Rectal smooth muscle tissue (tissue), 1 donor: Measurements from ENCODE around the gene SPRR5.

Experiments
- H3K27ac ChIP-seq: one replicate; pipeline ENCODE4 v1.7.0; 2013; ENCODE audit warnings: low read depth, low read length, inconsistent platforms
- H3K27me3 ChIP-seq: one replicate; pipeline ENCODE4 v1.7.0; 2013; ENCODE audit warnings: low read length; ENCODE audit not compliant: control insufficient read depth, insufficient read depth
- H3K36me3 ChIP-seq: one replicate; pipeline ENCODE4 v1.7.0; 2013; ENCODE audit warnings: low read length; ENCODE audit not compliant: control insufficient read depth, insufficient read depth
- H3K4me1 ChIP-seq: one replicate; pipeline ENCODE4 v1.7.0; 2013; ENCODE audit warnings: low read length; ENCODE audit not compliant: control insufficient read depth, insufficient read depth
- H3K4me3 ChIP-seq: one replicate; pipeline ENCODE4 v1.7.0; 2013; ENCODE audit warnings: low read length
- H3K9ac ChIP-seq: one replicate; pipeline ENCODE4 v1.7.0; 2013; ENCODE audit warnings: low read length

Gene SPRR5

DNA sequence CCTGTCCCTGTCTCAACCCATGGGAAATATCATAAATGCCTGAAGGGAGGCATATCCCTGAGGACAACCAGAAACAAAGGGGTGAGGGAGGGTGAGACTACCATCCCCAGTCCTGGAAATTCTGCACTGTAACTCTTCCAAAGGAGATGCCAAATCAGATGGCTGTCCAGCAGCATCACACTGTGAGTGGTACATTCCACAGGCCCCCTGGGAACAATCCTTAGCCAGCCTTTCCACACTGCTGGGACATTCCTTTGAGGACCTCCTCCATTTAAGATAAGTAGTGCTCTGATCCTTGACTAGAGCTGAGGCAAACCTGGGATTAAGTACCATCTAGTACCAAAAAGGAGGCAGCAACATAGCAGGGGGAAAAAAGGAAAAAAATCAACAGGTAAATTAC is 27.9 kb upstream of the SPRR5 start:
- Histone ChIP-seq H3K4me1 (no peaks in the 10 kb centered on the region), H3K27ac (no peak overlapping the region), H3K36me3 (no peaks in the 10 kb centered on the region), H3K4me3 (no peak overlapping the region), H3K27me3 (no peaks in the 10 kb centered on the region), H3K9ac (no peak overlapping the region)

DNA sequence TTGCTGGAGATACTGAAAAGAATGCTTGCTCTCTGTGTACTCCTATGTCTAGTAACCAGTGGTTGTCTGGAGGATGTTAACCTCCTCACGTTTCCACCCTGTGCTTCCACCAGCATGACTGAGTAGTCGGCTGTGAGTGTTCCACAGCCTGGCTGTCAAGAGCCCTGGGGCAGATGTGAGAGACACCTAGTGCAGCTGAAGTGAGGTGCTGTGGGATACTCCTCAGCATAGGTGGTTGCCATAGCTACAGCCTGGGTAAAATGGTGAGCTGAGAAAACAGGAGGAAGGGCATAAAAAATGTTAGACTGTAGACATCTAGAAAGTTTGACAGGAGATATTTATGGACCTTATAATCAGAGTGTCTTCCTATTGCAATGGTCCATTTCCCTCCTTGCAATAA is 22.8 kb upstream of the SPRR5 start:
- Histone ChIP-seq H3K4me1 (no peaks in the 10 kb centered on the region), H3K9ac (no peak overlapping the region), H3K27ac (no peak overlapping the region), H3K36me3 (no peaks in the 10 kb centered on the region), H3K4me3 (no peak overlapping the region), H3K27me3 (no peaks in the 10 kb centered on the region)

DNA sequence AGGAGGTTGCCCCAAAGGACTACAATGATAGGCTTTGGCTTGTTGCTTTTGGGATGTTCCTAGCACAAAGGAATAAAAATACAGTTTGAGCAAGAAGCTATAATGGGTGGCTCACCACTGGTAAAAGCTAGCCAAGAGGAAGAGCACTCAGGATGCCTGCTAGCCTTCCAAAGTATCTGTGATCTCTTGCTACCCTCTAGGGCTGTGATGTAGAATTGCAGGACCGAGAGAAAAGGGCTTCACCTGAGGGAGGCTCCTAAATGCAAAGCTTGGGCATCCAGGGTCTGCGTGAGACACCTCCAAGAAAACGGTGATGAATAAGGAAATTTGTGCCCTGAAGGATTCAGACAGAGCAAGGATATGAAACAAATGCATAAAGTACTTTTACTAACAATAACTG is 20.9 kb upstream of the SPRR5 start:
- Histone ChIP-seq H3K9ac (no peak overlapping the region), H3K27ac (no peak overlapping the region), H3K4me1 (no peaks in the 10 kb centered on the region), H3K27me3 (no peaks in the 10 kb centered on the region), H3K4me3 (no peak overlapping the region), H3K36me3 (no peaks in the 10 kb centered on the region)

DNA sequence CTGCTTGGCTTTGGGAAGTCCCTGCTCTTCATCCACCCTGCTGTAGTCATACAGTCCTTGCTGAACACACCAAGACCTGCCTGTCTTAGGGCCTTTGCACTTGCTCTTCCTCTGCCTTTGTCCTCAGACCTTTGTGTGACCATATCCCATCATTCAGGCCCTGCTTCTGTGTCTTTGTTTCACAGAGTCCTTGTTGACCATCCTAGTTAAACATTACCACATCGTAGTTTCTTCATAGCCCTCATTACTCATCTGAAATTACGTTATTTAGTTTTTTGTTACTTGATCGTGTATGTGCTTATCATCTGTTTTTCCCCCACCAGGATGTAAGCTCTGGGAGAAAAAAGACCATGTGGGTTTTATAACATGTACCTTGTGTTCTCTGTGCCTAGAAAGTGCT is 18.3 kb upstream of the SPRR5 start:
- no peaks in the 10 kb centered on the region for H3K4me1 ChIP-seq
- H3K9ac ChIP-seq: no peak overlapping the region
- H3K4me3 ChIP-seq: no peak overlapping the region
- no peaks in the 10 kb centered on the region for H3K27me3 ChIP-seq
- H3K27ac ChIP-seq: no peak overlapping the region
- no peaks in the 10 kb centered on the region for H3K36me3 ChIP-seq

DNA sequence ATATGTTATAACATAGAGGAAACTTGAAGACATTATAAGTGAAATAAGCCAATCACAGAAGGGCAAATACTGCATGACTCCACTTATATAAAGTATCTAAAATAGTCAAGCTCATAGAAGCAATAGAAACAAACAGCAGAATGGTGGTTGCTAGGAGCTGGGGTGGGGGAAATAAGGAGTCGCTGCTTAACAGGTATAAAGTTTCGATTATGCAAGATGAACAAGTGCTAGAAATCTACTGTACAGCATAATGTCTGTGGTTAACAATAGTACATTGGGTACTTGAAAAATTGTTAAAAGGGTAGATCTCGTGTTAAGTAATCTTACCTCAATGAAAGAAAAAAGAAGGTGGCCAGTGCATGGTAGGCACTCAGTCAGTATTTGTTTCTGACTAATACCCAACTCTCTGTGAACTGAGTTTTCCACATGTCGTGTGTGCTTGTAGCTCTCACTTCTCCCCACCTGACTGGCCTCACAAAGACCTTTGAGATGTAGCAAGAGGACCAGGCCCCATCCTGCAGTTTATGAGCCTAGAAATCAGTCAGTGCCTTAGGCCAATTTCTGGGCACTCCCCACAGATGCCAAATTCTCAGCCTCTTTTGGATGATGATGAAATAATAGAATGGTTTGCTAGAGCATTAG is 14.7 kb upstream of the SPRR5 start:
- Histone ChIP-seq H3K9ac (no peak overlapping the region), H3K27ac (no peak overlapping the region), H3K27me3 (no peaks in the 10 kb centered on the region), H3K36me3 (no peaks in the 10 kb centered on the region), H3K4me3 (no peak overlapping the region), H3K4me1 (no peaks in the 10 kb centered on the region)

DNA sequence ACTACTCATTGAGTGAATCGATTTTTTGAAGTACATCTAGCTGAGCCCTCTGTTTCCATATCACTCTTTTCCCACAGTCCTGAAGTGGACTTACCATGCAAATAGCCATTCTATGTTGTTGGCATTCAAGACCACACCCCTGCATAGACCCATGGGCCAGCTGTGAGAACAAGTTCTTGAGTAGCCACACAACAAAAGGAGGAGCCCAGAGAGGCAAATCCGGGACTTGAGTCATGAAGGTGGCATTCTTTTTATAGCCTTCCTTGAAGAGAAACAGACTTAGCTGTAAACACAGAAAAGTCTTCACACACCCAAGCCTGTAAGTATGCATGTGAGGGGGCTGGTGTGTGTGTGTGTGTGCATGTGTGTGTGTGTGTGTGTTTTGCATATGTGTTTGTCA is 13.8 kb upstream of the SPRR5 start:
- no peak overlapping the region for H3K27ac ChIP-seq
- no peaks in the 10 kb centered on the region for H3K27me3 ChIP-seq
- H3K36me3 ChIP-seq: no peaks in the 10 kb centered on the region
- no peak overlapping the region for H3K9ac ChIP-seq
- no peak overlapping the region for H3K4me3 ChIP-seq
- H3K4me1 ChIP-seq: no peaks in the 10 kb centered on the region

DNA sequence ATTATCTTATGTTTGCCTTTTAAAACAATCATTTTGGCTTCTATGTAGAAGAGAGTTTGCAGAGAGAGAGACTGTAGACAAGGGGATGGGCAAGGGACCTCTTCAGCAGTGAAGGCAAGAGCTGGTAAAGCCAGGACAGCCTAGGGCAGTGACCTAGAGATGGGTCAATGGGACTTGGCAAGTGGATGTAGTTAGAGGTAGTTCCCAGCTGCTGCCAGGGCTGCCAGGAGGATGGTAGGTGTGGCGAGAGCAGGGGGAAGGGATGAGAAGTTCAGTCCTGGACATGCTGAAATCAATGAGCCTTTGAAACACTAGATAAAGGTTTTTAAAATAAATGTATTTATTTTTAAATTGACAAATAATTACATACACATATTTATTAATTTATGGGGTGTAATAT is 6.4 kb upstream of the SPRR5 start:
- H3K27ac ChIP-seq: no peak overlapping the region
- no peaks in the 10 kb centered on the region for H3K36me3 ChIP-seq
- no peak overlapping the region for H3K4me3 ChIP-seq
- no peaks in the 10 kb centered on the region for H3K27me3 ChIP-seq
- no peaks in the 10 kb centered on the region for H3K4me1 ChIP-seq
- H3K9ac ChIP-seq: no peak overlapping the region

DNA sequence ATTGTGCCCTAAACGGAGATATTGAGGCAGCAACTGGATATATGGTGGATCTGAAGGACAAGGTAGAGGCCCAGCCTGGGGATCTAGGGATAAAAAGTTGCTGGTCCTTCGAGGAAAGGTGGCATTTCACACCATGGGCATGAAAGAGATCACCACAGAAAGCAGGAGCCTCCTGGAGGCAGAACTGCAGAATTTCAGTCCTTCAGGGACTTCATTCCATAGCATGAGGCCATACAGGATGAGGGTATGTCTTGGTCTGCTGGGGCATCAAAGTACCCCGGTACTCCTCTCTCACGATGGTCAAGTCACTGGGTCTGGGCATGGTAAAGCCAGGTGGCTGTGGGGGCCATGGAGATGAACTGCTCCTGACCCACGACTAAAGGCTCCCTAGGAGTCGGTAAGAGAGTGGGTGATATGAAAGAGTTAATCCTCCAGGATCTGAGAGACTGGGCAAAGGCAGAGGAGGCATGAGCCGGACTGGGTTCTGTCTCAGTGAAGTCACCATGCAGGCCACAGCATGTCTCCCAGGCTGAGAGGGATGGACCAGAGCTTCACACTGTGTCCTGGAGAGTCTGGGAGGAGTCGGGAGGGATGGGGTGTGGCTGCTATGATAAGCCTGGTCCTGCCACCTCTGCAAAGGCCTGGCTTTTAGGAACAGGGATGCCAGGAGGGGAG is 5.8 kb upstream of the SPRR5 start:
- Histone ChIP-seq H3K27me3 (no peaks in the 10 kb centered on the region), H3K36me3 (no peaks in the 10 kb centered on the region)

DNA sequence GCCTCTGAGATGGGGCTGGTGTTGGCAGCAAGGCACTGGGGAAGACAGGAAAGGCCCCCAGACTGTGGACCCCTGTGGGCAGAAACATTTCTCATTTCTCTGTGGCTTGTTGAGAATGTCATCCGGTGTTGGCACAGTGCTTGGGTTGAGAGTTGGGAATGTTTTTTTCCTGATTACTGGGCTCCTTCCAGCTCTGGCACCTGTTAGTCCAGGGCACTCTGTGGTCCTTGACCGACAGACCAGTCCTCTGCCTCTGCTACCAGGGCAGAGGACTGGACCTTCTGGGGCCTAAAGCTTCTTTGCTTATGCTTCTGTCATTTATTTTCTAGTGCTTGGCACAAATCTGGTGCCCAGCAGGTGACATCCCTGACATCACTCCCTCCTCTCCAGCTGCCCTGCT is 4.8 kb upstream of the SPRR5 start:
- H3K27ac ChIP-seq: no peak overlapping the region

More for the DNA sequence above, 5.8 kb upstream of the SPRR5 start:
- H3K4me3 ChIP-seq: no peak overlapping the region
- no peak overlapping the region for H3K27ac ChIP-seq
- H3K4me1 ChIP-seq: no peaks in the 10 kb centered on the region
- no peak overlapping the region for H3K9ac ChIP-seq

DNA sequence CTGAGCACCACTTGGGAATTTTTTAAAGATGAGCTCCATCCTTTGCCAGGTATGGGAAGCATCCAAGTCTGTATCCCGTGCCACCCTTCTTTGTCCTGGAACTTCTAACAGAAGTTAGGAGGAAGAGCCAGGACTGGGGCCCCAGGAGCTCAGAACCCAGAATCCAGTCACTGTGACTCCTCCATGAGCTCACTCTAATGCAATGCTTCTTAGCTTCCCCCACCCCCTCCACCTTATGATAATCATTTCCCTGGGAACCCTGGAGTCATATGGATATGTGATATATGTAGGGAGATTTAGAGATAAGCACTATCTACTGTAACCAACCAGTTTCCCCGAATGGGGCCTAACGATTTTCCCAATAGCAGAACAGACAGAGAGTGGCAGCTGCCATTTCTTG is 758 bp upstream of the SPRR5 start:
- Histone ChIP-seq H3K27ac (no peak overlapping the region), H3K9ac (no peak overlapping the region), H3K27me3 (no peaks in the 10 kb centered on the region), H3K4me3 (no peak overlapping the region), H3K4me1 (no peaks in the 10 kb centered on the region), H3K36me3 (no peaks in the 10 kb centered on the region)

More for the DNA sequence above, 4.8 kb upstream of the SPRR5 start:
- Histone ChIP-seq H3K4me1 (no peaks in the 10 kb centered on the region), H3K27me3 (no peaks in the 10 kb centered on the region), H3K9ac (no peak overlapping the region), H3K36me3 (no peaks in the 10 kb centered on the region), H3K4me3 (no peak overlapping the region)

DNA sequence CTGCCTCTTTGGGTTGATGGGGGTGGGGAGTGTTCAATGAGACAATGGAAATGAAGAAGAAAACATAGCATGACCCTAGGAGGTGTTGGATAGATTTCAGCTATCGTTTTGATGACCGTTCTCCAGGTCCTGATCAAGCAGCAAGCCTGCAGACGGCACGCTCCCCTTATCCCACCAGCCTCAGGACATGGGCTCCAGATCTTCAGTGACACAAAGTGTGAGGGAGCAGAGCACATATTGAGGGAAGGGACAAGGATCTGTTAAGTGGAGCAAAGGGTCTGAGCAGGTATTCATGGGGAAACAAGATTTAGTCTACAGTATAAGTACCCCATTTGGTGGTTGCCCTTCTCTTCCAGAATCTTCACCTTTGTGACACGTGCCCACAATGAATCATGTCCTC is 4.7 kb downstream of the SPRR5 start:
- Histone ChIP-seq H3K4me3 (no peak overlapping the region), H3K4me1 (no peaks in the 10 kb centered on the region), H3K27ac (no peak overlapping the region), H3K27me3 (no peaks in the 10 kb centered on the region), H3K9ac (no peak overlapping the region), H3K36me3 (no peaks in the 10 kb centered on the region)

DNA sequence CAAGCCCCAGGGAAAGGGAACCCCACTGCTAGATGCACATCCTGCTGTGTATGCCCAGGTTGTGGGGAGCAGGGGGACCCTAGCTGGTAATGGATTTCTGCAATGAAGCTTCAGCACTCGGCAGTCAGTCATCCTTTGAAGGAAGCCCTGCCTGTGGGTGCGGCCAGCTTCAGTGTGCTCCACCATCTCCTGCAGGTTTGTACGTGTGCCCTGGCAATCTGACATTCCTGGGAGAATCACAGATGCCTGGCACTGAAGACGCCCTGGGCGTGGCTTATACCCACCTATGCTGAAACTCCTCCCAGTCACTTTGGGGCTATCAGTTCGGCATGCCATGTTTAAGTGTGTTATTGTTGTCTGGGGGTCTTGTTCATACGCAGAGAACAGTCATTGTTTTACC is 6.8 kb downstream of the SPRR5 start:
- H3K27ac ChIP-seq: no peak overlapping the region
- no peak overlapping the region for H3K9ac ChIP-seq
- H3K27me3 ChIP-seq: no peaks in the 10 kb centered on the region
- H3K4me3 ChIP-seq: no peak overlapping the region
- no peaks in the 10 kb centered on the region for H3K36me3 ChIP-seq
- H3K4me1 ChIP-seq: no peaks in the 10 kb centered on the region

DNA sequence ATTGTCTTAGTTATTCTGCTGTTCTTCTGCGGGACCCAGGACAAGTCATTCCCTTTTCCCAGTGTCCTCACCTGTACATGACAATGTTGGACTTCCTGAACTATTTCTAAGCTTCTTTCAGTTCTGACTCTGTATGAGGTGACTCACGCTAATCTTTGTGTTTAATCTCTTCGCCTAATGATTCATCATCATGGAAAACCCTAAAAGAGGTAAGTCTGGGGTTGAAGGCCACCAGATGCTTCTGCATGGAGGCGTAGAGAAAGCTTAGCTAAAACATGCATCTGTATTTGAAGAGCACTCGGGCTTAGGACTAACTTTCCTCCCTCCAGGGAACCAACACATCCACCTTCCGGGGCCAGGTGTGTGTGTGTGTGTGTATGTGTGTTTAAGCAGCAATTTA is 7.4 kb downstream of the SPRR5 start:
- H3K4me1 ChIP-seq: no peaks in the 10 kb centered on the region
- no peak overlapping the region for H3K4me3 ChIP-seq
- H3K27ac ChIP-seq: no peak overlapping the region
- H3K36me3 ChIP-seq: no peaks in the 10 kb centered on the region
- H3K9ac ChIP-seq: no peak overlapping the region
- H3K27me3 ChIP-seq: no peaks in the 10 kb centered on the region
